Neuron (in vitro differentiated cells): ENCODE measurements around the gene DLX2.
"Not testable (repeated sequence)": the region's sequence is repeated elsewhere in the genome, so short reads cannot be mapped to it uniquely, and the experiment has no call there.

Source experiments
- H2AFZ ChIP-seq: one replicate; pipeline ENCODE4 v1.6.1; 2013; ENCODE audit warnings: low read depth, mild to moderate bottlenecking, inconsistent platforms, low read length, moderate library complexity
- H3K27me3 ChIP-seq: one replicate; pipeline ENCODE4 v1.6.1; 2013; ENCODE audit warnings: low read length; ENCODE audit not compliant: insufficient read depth
- H3K36me3 ChIP-seq: one replicate; pipeline ENCODE4 v1.6.1; 2013; ENCODE audit warnings: low read length; ENCODE audit not compliant: insufficient read depth
- H3K4me1 ChIP-seq: one replicate; pipeline ENCODE4 v1.6.1; 2013; ENCODE audit warnings: low read length; ENCODE audit not compliant: insufficient read depth
- H3K4me3 ChIP-seq: 2 replicates; pipeline ENCODE4 v1.5.1; 2013; ENCODE audit warnings: mild to moderate bottlenecking, low read length, moderate library complexity
- H3K9me3 ChIP-seq: one replicate; pipeline ENCODE4 v1.6.1; 2013; ENCODE audit warnings: low read length

Gene DLX2

GRCh38 chr2:172116107-172116506, 13.4 kb upstream of the DLX2 start:
- Histone ChIP-seq H3K27me3 (no peaks in the 10 kb centered on the region), H3K9me3 (no peaks in the 10 kb centered on the region), H2AFZ (no peak overlapping the region), H3K36me3 (no peaks in the 10 kb centered on the region), H3K4me1 (no peaks in the 10 kb centered on the region), H3K4me3 (no peak overlapping the region)

- H3K4me3 ChIP-seq: no peak overlapping the region
- H3K9me3 ChIP-seq: no peaks in the 10 kb centered on the region
- H3K36me3 ChIP-seq: no peaks in the 10 kb centered on the region
- no peaks in the 10 kb centered on the region for H3K27me3 ChIP-seq
- no peak overlapping the region for H2AFZ ChIP-seq
- no peaks in the 10 kb centered on the region for H3K4me1 ChIP-seq
These were observed 11.9 kb upstream of the DLX2 start for GRCh38 chr2:172114579-172114978.

GRCh38 chr2:172114176-172114575, 11.5 kb upstream of the DLX2 start:
- H3K4me1 ChIP-seq, H2AFZ ChIP-seq, H3K4me3 ChIP-seq, H3K36me3 ChIP-seq, H3K27me3 ChIP-seq, H3K9me3 ChIP-seq: not testable (repeated sequence)

- H2AFZ ChIP-seq: no peak overlapping the region
- H3K4me1 ChIP-seq: no peaks in the 10 kb centered on the region
These were observed 10.9 kb upstream of the DLX2 start for GRCh38 chr2:172113617-172114016.

GRCh38 chr2:172109988-172110811, 7.5 kb upstream of the DLX2 start:
- no peak overlapping the region for H3K4me3 ChIP-seq
- H3K27me3 ChIP-seq: peaks cover 18% of the 10 kb centered on the region
- no peaks in the 10 kb centered on the region for H3K9me3 ChIP-seq
- peaks cover 4% of the 10 kb centered on the region for H3K4me1 ChIP-seq
- no peaks in the 10 kb centered on the region for H3K36me3 ChIP-seq
- no peak overlapping the region for H2AFZ ChIP-seq

More at GRCh38 chr2:172113617-172114016, 10.9 kb upstream of the DLX2 start:
- no peaks in the 10 kb centered on the region for H3K36me3 ChIP-seq
- no peaks in the 10 kb centered on the region for H3K27me3 ChIP-seq
- no peak overlapping the region for H3K4me3 ChIP-seq
- H3K9me3 ChIP-seq: no peaks in the 10 kb centered on the region

- Histone ChIP-seq H3K27me3 (peaks cover 23% of the 10 kb centered on the region), H3K36me3 (no peaks in the 10 kb centered on the region), H3K4me3 (no peak overlapping the region), H3K4me1 (peaks cover 4% of the 10 kb centered on the region), H2AFZ (no peak overlapping the region), H3K9me3 (no peaks in the 10 kb centered on the region)
These were observed 6.7 kb upstream of the DLX2 start for GRCh38 chr2:172109256-172109987.

- Histone ChIP-seq H2AFZ (no peak overlapping the region), H3K36me3 (no peaks in the 10 kb centered on the region), H3K4me3 (no peak overlapping the region), H3K9me3 (no peaks in the 10 kb centered on the region), H3K27me3 (peaks cover 23% of the 10 kb centered on the region), H3K4me1 (peaks cover 6% of the 10 kb centered on the region)
These were observed 5.9 kb upstream of the DLX2 start for GRCh38 chr2:172108587-172108930.

GRCh38 chr2:172107690-172108586, 5.2 kb upstream of the DLX2 start:
- peaks cover 12% of the 10 kb centered on the region for H3K4me1 ChIP-seq
- H3K4me3 ChIP-seq: no peak overlapping the region
- H3K27me3 ChIP-seq: peaks cover 23% of the 10 kb centered on the region
- H2AFZ ChIP-seq: no peak overlapping the region
- H3K36me3 ChIP-seq: no peaks in the 10 kb centered on the region
- H3K9me3 ChIP-seq: no peaks in the 10 kb centered on the region

GRCh38 chr2:172106108-172106961, 3.6 kb upstream of the DLX2 start:
- Histone ChIP-seq H3K36me3 (no peaks in the 10 kb centered on the region), H3K27me3 (peaks cover 34% of the 10 kb centered on the region), H3K4me3 (peak overlapping the region; percentile 5)

GRCh38 chr2:172105471-172106107, 2.9 kb upstream of the DLX2 start:
- peaks cover 30% of the 10 kb centered on the region for H3K4me1 ChIP-seq
- H3K9me3 ChIP-seq: no peaks in the 10 kb centered on the region
- H3K27me3 ChIP-seq: peaks cover 41% of the 10 kb centered on the region
- H3K36me3 ChIP-seq: no peaks in the 10 kb centered on the region
- no peak overlapping the region for H2AFZ ChIP-seq
- H3K4me3 ChIP-seq: peak overlapping the region; percentile 5

More at GRCh38 chr2:172106108-172106961, 3.6 kb upstream of the DLX2 start:
- Histone ChIP-seq H3K4me1 (peaks cover 22% of the 10 kb centered on the region), H2AFZ (peak overlapping the region; percentile 20), H3K9me3 (no peaks in the 10 kb centered on the region)

- H3K36me3 ChIP-seq: no peaks in the 10 kb centered on the region
- peak overlapping the region; percentile 70 for H2AFZ ChIP-seq
- H3K4me3 ChIP-seq: peak overlapping the region; percentile 44
- H3K4me1 ChIP-seq: peaks cover 43% of the 10 kb centered on the region
- peaks cover 56% of the 10 kb centered on the region for H3K27me3 ChIP-seq
- no peaks in the 10 kb centered on the region for H3K9me3 ChIP-seq
These were observed 972 bp upstream of the DLX2 start for GRCh38 chr2:172103471-172104272.
